ENCODE results near the gene FAM221A. TPM values are rescaled to one million over a fixed set of nuclear protein-coding genes. Genes with fewer than 3 reads are reported as not detected.

The FAM221A gene, protein sequence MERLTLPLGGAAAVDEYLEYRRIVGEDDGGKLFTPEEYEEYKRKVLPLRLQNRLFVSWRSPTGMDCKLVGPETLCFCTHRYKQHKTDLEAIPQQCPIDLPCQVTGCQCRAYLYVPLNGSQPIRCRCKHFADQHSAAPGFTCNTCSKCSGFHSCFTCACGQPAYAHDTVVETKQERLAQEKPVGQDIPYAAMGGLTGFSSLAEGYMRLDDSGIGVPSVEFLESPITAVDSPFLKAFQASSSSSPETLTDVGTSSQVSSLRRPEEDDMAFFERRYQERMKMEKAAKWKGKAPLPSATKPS
- total RNA-seq (2014; rRNA removed; shearing (Covaris generic)) (3.1 and 7.3 TPM in 2 replicates), total RNA-seq (2022) (9.2 and 9.8 TPM in 2 replicates), Bru-seq, nascent RNA (percentile 63 among the genes with signal in this experiment), BruChase-seq, experiment 1, labeled RNA remaining after a 6-hour chase (percentile 56 among the genes with signal in this experiment), BruChase-seq, experiment 2, labeled RNA remaining after a 2-hour chase (percentile 60 among the genes with signal in this experiment)
- long read RNA-seq, transcript FAM221A-201 (7 exons, 1,472 nt), result major isoform, 5 of 19 reads
- long read RNA-seq, transcript FAM221A-202 (6 exons, 888 nt), result major isoform, 5 of 19 reads
- long read RNA-seq, partial matches to known transcripts, result 1 of 19 reads
- long read RNA-seq, other reads (novel, unspliced or antisense), result 3 of 19 reads

DNA sequence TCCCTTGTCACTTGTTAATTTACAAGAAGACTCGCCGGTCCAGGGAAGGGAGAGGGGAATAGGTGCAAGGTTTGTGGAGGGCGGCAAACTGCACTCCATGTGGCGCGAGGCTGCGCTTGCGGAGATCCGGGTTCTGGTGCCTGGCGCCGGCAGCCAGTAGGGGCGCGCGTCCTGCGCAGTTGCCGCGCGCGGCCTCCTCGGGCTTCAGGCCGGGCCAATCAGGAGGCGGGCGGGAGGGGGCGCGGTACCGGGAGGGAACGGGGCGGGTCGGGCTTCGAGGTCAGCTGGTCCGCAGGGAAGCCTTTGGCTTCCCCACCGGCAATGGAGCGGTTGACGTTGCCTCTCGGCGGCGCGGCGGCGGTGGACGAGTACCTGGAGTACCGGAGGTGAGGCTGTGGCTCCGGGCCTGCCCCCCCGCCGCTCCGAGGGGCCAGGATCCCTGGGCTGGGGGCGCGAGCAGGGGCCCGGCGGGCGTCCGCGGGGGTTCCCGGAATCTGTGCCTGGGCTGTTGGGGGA is at the start of gene FAM221A:
Gene FAM221A (plus strand): TSS at position 302 of the 516 bp plus-strand sequence. CDS start 20 bp downstream, at position 322.
- CTCF ChIA-PET (ENCODE audit: unreplicated experiment), result no interaction called here
- TF ChIP-seq EZH2phosphoT487 (IDR thresholded peaks at IDR 0.05; ENCODE audit: borderline replicate concordance, low read depth, low read length) (no peak), CTCF (conservative IDR thresholded peaks at IDR 0.05; ENCODE audit: low read length) (peak; percentile 66)
- intact Hi-C loops (cut with micrococcal nuclease; ENCODE audit: unreplicated experiment), result no loop called here
- Histone ChIP-seq H2AFZ (ENCODE audit: low read length) (peak within 1 kb of the TSS; percentile 68), H3K4me1 (ENCODE audit: insufficient read depth, low read length, poor library complexity, severe bottlenecking) (peaks cover 7% of the 10 kb centered on the region), H3K79me2 (ENCODE audit: insufficient read depth, low read depth, low read length) (no peaks in the 10 kb centered on the region), H3K9me2 (ENCODE audit: insufficient read depth, low read length) (no peaks in the 10 kb centered on the region), H3K27ac (ENCODE audit: low read depth, low read length, poor library complexity, severe bottlenecking) (peak within 1 kb of the TSS; percentile 27), H3K36me3 (ENCODE audit: insufficient read depth, low read length) (no peaks in the 10 kb centered on the region), H3K9me3 (ENCODE audit: low read length) (no peaks in the 10 kb centered on the region), H3K4me2 (ENCODE audit: low read length) (peak within 1 kb of the TSS; percentile 75), H4K20me1 (ENCODE audit: insufficient read depth, low read length) (no peaks in the 10 kb centered on the region), H3K4me3 (ENCODE audit: low read depth, low read length, poor library complexity, severe bottlenecking) (peak within 1 kb of the TSS; percentile 70)
- no TSS peak for BruUV-seq (replicated peaks)
- POLR2A ChIA-PET, result interaction anchor here (0.7 to 1.7 kb wide), 3 partner anchors 17 to 54 kb away, joined by 3 to 4 read pairs (median 3); no protein-coding TSS in a partner anchor
- peak; percentile 79 for DNase-seq (ENCODE audit: low spot score)

GRCh38 chr7:23633417-23633816 is 46.6 kb upstream of the FAM221A start:
- Histone ChIP-seq H3K4me3 (ENCODE audit: low read depth, low read length, poor library complexity, severe bottlenecking) (no peak overlapping the region), H2AFZ (ENCODE audit: low read length) (no peak overlapping the region), H3K27ac (ENCODE audit: low read depth, low read length, poor library complexity, severe bottlenecking) (no peak overlapping the region), H3K4me2 (ENCODE audit: low read length) (no peak overlapping the region), H4K20me1 (ENCODE audit: insufficient read depth, low read length) (no peaks in the 10 kb centered on the region), H3K9me3 (ENCODE audit: low read length) (no peaks in the 10 kb centered on the region), H3K79me2 (ENCODE audit: insufficient read depth, low read depth, low read length) (no peaks in the 10 kb centered on the region), H3K9me2 (ENCODE audit: insufficient read depth, low read length) (no peaks in the 10 kb centered on the region), H3K36me3 (ENCODE audit: insufficient read depth, low read length) (no peaks in the 10 kb centered on the region), H3K4me1 (ENCODE audit: insufficient read depth, low read length, poor library complexity, severe bottlenecking) (no peaks in the 10 kb centered on the region)
- DNase-seq (ENCODE audit: low spot score), result no peak
- no TSS peak for BruUV-seq (replicated peaks)
- CTCF ChIA-PET (ENCODE audit: unreplicated experiment), result no interaction called here
- TF ChIP-seq CTCF (conservative IDR thresholded peaks at IDR 0.05; ENCODE audit: low read length) (no peak), EZH2phosphoT487 (IDR thresholded peaks at IDR 0.05; ENCODE audit: borderline replicate concordance, low read depth, low read length) (no peak)
- POLR2A ChIA-PET, result interaction anchor here (0.7 kb wide), 1 partner anchor 63 kb away, joined by 5 read pairs; no protein-coding TSS in a partner anchor
- intact Hi-C loops (cut with micrococcal nuclease; ENCODE audit: unreplicated experiment), result no loop called here
